Urothelium cell line (cell line): ENCODE data around the gene TOMM34.

Experiments
- DNase-seq: peaks from one replicate; pipeline ENCODE4 v3.0.0; 2011; ENCODE audit warnings: low spot score, mixed read lengths
- FAIRE-seq: peaks from 2 replicates; lab custom pipeline; 2011; peaks lifted over from hg19 to GRCh38; lab: Jason Lieb, UNC

The TOMM34 gene

GRCh38 chr20:44963325-44964215, 3.4 kb upstream of the TOMM34 start:
- DNase-seq (no peak), FAIRE-seq (no peak)

GRCh38 chr20:44962483-44962882, 2.3 kb upstream of the TOMM34 start:
- DNase-seq = no peak
- FAIRE-seq = no peak

- no peak for DNase-seq
- no peak for FAIRE-seq
Measured at GRCh38 chr20:44961870-44962267, 1.7 kb upstream of the TOMM34 start.

GRCh38 chr20:44961011-44961869, 1.0 kb upstream of the TOMM34 start:
- FAIRE-seq (no peak), DNase-seq (no peak)

GRCh38 chr20:44959638-44960102, 527 bp downstream of the TOMM34 start:
- FAIRE-seq (peak; percentile 77), DNase-seq (peak; percentile 42)

- DNase-seq (peak; percentile 51), FAIRE-seq (no peak)
Measured at GRCh38 chr20:44959082-44959637, 1.0 kb downstream of the TOMM34 start.

- no peak for DNase-seq
Measured at GRCh38 chr20:44958276-44958675, 1.9 kb downstream of the TOMM34 start.

GRCh38 chr20:44956410-44956809, 3.8 kb downstream of the TOMM34 start:
- FAIRE-seq (no peak), DNase-seq (no peak)

More at GRCh38 chr20:44958276-44958675, 1.9 kb downstream of the TOMM34 start:
- no peak for FAIRE-seq

- FAIRE-seq (no peak), DNase-seq (no peak)
Measured at GRCh38 chr20:44955270-44955669, 4.9 kb downstream of the TOMM34 start.

GRCh38 chr20:44954211-44954610, 6.0 kb downstream of the TOMM34 start:
- no peak for FAIRE-seq
- no peak for DNase-seq

GRCh38 chr20:44952731-44953130, 7.5 kb downstream of the TOMM34 start:
- no peak for FAIRE-seq
- DNase-seq = no peak

GRCh38 chr20:44950368-44950767, 9.8 kb downstream of the TOMM34 start:
- no peak for DNase-seq
- FAIRE-seq = no peak

GRCh38 chr20:44948513-44948912, 11.7 kb downstream of the TOMM34 start:
- FAIRE-seq (no peak), DNase-seq (no peak)

GRCh38 chr20:44948107-44948506, 12.1 kb downstream of the TOMM34 start:
- DNase-seq (no peak), FAIRE-seq (no peak)

- DNase-seq (no peak), FAIRE-seq (no peak)
Measured at GRCh38 chr20:44946271-44946852, 13.8 kb downstream of the TOMM34 start.

GRCh38 chr20:44945261-44945660, 14.9 kb downstream of the TOMM34 start:
- FAIRE-seq (no peak), DNase-seq (no peak)

- DNase-seq = no peak
- no peak for FAIRE-seq
Measured at GRCh38 chr20:44943828-44944227, 16.4 kb downstream of the TOMM34 start.

GRCh38 chr20:44942264-44942973, 17.8 kb downstream of the TOMM34 start:
- FAIRE-seq (no peak), DNase-seq (no peak)

GRCh38 chr20:44941120-44941691, 19.0 kb downstream of the TOMM34 start:
- no peak for FAIRE-seq
- no peak for DNase-seq

- DNase-seq = no peak
- FAIRE-seq = no peak
Measured at GRCh38 chr20:44938637-44939036, 21.6 kb downstream of the TOMM34 start.
